Measurements from ENCODE around the gene MACROD2. TPM values are rescaled to one million over a fixed set of nuclear protein-coding genes. Genes with fewer than 3 reads are reported as not detected.

Gene MACROD2
- polyA plus RNA-seq, 2 of the 4 experiments (the other 2 are of a cell fraction): 0.96 to 1.3 TPM

DNA sequence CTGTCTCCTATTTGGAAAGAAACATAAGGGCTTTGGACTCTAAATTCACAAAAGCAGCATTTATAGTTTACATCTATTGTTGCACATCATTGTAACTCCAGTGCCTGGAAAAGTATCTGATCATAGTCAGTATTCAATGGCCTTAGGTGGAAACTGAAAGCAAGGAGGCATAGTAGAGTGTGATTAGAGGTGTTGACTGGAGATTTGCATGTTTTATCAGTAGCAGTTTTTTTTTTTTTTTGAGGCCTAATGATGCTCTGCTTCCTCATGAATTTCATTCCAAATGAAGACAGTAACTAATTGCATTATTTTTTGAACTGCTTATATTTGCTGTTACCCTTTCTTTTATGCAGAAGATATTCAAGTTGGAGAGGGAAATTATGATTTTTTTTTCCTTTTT, 555.3 kb downstream of the MACROD2 start:
- no peak for FAIRE-seq
- DNase-seq (ENCODE audit: low read depth in 1 of 2, low spot score in 1 of 2): no peak
- ChIA-PET POLR2A (no interaction called here), CTCF (no interaction called here)
- Histone ChIP-seq H3K4me1 (no peaks in the 10 kb centered on the region), H3K4me3 (no peak overlapping the region), H3K9me3 (no peaks in the 10 kb centered on the region), H3K27ac (no peak overlapping the region), H3K4me2 (no peak overlapping the region)
- ATAC-seq: no peak
- no peak for TF ChIP-seq FOSB (CRISPR knock-in tag; IDR thresholded peaks at IDR 0.05)
- TF ChIP-seq EHMT2 (IDR thresholded peaks at IDR 0.05; ENCODE audit: low read depth): no peak
- no peak for TF ChIP-seq MAFK (IDR thresholded peaks at IDR 0.05; ENCODE audit: partially characterized antibody)
- TF ChIP-seq CHD2 (IDR thresholded peaks at IDR 0.05; ENCODE audit: low read length, partially characterized antibody): no peak

DNA sequence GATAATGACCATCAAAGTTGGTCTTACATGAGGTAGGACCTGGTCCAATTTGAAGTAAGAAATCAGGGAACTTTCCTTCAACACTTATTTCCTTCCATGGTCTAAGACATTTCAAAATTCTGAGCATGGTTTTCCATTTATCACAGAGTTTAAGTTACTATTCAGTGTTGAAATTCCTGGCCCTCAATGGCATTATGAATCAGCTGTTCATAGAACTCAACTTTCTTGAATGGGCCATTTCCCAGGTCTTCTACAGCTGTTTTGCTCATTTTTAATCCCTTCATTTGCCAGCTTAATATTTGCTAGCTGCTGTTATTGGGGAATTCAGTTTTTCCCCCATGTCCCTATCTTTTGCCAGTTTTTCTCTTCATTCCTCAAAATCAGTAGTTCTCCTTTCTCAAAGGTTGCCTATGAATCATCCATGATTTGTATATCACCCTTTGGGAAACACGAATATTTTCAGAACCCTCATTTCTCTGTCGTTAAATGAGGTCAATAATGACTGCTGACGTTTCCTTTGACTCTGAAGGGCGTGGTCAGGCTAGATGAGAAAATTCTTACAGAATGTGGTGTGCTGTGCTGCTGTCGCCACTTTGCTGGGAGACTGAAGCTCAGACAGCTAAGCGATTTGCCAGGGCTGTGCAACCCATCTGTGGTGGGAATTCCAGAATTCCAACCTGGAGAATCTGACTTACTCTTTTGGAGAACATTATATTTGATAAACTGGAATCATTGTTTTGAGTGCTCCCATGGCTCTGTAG, 558.6 kb downstream of the MACROD2 start:
- ChIA-PET POLR2A (no interaction called here), CTCF (no interaction called here)
- no peak for FAIRE-seq
- Histone ChIP-seq H3K4me2 (no peak overlapping the region), H3K9me3 (no peaks in the 10 kb centered on the region), H3K4me1 (no peaks in the 10 kb centered on the region), H3K27ac (no peak overlapping the region), H3K4me3 (no peak overlapping the region)
- WGBS (ENCODE audit: missing lambda C conversion rate): 58% methylated on average over 6 of the region's 6 CpGs
- TF ChIP-seq TP53 (CRISPR knock-in tag; IDR thresholded peaks at IDR 0.05) (no peak), KDM1A (IDR thresholded peaks at IDR 0.05; ENCODE audit: low read depth) (no peak), EP300 (IDR thresholded peaks at IDR 0.05) (no peak), ZFP36 (IDR thresholded peaks at IDR 0.05; ENCODE audit: borderline replicate concordance, partially characterized antibody) (no peak), JUNB (IDR thresholded peaks at IDR 0.05) (no peak)
- TF ChIP-seq, protein P1, sequence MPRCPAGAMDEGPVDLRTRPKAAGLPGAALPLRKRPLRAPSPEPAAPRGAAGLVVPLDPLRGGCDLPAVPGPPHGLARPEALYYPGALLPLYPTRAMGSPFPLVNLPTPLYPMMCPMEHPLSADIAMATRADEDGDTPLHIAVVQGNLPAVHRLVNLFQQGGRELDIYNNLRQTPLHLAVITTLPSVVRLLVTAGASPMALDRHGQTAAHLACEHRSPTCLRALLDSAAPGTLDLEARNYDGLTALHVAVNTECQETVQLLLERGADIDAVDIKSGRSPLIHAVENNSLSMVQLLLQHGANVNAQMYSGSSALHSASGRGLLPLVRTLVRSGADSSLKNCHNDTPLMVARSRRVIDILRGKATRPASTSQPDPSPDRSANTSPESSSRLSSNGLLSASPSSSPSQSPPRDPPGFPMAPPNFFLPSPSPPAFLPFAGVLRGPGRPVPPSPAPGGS (IDR thresholded peaks at IDR 0.05): no peak
- no peak for ATAC-seq
- DNase-seq (ENCODE audit: low read depth in 1 of 2, low spot score in 1 of 2): peak in 1 of 2 experiments; percentile 5

DNA sequence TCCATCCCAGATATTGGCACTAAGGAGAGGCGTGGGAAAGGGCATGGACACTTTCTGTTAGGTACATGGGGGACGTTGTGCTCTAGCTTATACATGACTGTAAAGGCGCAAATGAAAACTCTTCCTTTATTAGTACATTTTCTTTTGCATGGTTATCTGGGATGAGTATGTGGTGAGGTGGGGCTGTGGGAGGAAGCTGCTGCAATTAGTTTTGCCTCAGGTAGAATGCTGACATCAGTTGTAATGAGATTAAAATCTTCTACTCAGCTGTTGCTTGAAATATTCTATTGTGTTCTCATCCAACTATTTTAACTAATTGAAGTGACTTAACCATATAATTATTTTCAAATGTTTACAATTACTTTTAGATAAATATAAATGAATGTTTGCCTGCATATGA, 560.4 kb downstream of the MACROD2 start:
- WGBS (ENCODE audit: missing lambda C conversion rate): 72% methylated on average over 3 of the region's 3 CpGs
- H3K4me1 ChIP-seq: no peaks in the 10 kb centered on the region
- POLR2A ChIA-PET: no interaction called here
- TF ChIP-seq, protein P2, sequence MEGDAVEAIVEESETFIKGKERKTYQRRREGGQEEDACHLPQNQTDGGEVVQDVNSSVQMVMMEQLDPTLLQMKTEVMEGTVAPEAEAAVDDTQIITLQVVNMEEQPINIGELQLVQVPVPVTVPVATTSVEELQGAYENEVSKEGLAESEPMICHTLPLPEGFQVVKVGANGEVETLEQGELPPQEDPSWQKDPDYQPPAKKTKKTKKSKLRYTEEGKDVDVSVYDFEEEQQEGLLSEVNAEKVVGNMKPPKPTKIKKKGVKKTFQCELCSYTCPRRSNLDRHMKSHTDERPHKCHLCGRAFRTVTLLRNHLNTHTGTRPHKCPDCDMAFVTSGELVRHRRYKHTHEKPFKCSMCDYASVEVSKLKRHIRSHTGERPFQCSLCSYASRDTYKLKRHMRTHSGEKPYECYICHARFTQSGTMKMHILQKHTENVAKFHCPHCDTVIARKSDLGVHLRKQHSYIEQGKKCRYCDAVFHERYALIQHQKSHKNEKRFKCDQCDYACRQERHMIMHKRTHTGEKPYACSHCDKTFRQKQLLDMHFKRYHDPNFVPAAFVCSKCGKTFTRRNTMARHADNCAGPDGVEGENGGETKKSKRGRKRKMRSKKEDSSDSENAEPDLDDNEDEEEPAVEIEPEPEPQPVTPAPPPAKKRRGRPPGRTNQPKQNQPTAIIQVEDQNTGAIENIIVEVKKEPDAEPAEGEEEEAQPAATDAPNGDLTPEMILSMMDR (IDR thresholded peaks at IDR 0.05): no peak
- TF ChIP-seq CBX8 (IDR thresholded peaks at IDR 0.05) (no peak), EP300 (IDR thresholded peaks at IDR 0.05) (no peak), ZNF302 (CRISPR knock-in tag; IDR thresholded peaks at IDR 0.05) (no peak), RAD21 (conservative IDR thresholded peaks at IDR 0.05 in 1 of 2, IDR thresholded peaks at IDR 0.05 in 1 of 2) (no peak), GATA3 (IDR thresholded peaks at IDR 0.05; ENCODE audit: borderline replicate concordance) (no peak), CHD4 (IDR thresholded peaks at IDR 0.05; ENCODE audit: borderline replicate concordance) (no peak), PHF8 (IDR thresholded peaks at IDR 0.05; ENCODE audit: borderline replicate concordance, low read depth) (no peak), EHF (CRISPR knock-in tag; IDR thresholded peaks at IDR 0.05) (no peak), SREBF2 (IDR thresholded peaks at IDR 0.05) (no peak), NFE2L2 (conservative IDR thresholded peaks at IDR 0.05; ENCODE audit: low read length) (no peak), HDAC2 (IDR thresholded peaks at IDR 0.05) (no peak), RCOR1 (IDR thresholded peaks at IDR 0.05; ENCODE audit: low read depth, low read length) (no peak), FOSL2 (IDR thresholded peaks at IDR 0.05) (no peak), FOSL2 (CRISPR knock-in tag; IDR thresholded peaks at IDR 0.05) (no peak)
- TF ChIP-seq, protein P3, sequence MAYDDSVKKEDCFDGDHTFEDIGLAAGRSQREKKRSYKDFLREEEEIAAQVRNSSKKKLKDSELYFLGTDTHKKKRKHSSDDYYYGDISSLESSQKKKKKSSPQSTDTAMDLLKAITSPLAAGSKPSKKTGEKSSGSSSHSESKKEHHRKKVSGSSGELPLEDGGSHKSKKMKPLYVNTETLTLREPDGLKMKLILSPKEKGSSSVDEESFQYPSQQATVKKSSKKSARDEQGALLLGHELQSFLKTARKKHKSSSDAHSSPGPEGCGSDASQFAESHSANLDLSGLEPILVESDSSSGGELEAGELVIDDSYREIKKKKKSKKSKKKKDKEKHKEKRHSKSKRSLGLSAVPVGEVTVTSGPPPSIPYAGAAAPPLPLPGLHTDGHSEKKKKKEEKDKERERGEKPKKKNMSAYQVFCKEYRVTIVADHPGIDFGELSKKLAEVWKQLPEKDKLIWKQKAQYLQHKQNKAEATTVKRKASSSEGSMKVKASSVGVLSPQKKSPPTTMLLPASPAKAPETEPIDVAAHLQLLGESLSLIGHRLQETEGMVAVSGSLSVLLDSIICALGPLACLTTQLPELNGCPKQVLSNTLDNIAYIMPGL (CRISPR knock-in tag; IDR thresholded peaks at IDR 0.05; ENCODE audit: borderline replicate concordance): no peak
- peak; percentile 18 for FAIRE-seq
- H3K4me3 ChIP-seq: no peak overlapping the region
- no peak overlapping the region for H3K27ac ChIP-seq
- H3K9me3 ChIP-seq: no peaks in the 10 kb centered on the region
- ATAC-seq: no peak; a peak in 1 of 6 replicates
- CTCF ChIA-PET: interaction anchor here (0.9 to 1.6 kb wide), 2 partner anchors 9 to 16 kb away, joined by 3 to 4 read pairs; no protein-coding TSS in a partner anchor
- no peak for DNase-seq (ENCODE audit: low read depth in 1 of 2, low spot score in 1 of 2)
- no peak overlapping the region for H3K4me2 ChIP-seq

Data from A549 (cell line).